SK-N-MC (cell line): Measurements from ENCODE around the gene FMNL3.

Source experiments
- DNase-seq: peaks from one replicate; pipeline ENCODE4 v3.0.0-alpha.2; 2011; ENCODE audit warnings: low read depth, low spot score
- H3K27ac ChIP-seq: fragments of 200-600 bp; sonication (generic); 2 replicates; pipeline ENCODE4 v1.5.1; 2016; ENCODE audit warnings: mixed run types
- H3K36me3 ChIP-seq: fragments of 200-600 bp; sonication (generic); 2 replicates; pipeline ENCODE4 v1.6.1; 2017; ENCODE audit warnings: antibody characterized with exemption, low read length, mixed read lengths; ENCODE audit not compliant: insufficient read depth
- H3K4me3 ChIP-seq: fragments of 200-600 bp; sonication (generic); 2 replicates; pipeline ENCODE4 v1.5.1; 2016
- H3K9ac ChIP-seq: fragments of 200-600 bp; sonication (generic); 2 replicates; pipeline ENCODE4 v1.8.0; 2017; ENCODE audit warnings: mixed run types, mixed read lengths; ENCODE audit not compliant: insufficient read length
- H3K9me3 ChIP-seq: fragments of 200-600 bp; sonication (generic); 2 replicates; pipeline ENCODE4 v1.6.1; 2017; ENCODE audit warnings: low read depth, mild to moderate bottlenecking, antibody characterized with exemption, low read length, moderate library complexity, mixed read lengths
- EZH2 ChIP-seq: fragments of 200-600 bp; sonication (generic); IDR thresholded peaks from one replicate; pipeline ENCODE4 v1.6.1; 2017; ENCODE audit warnings: antibody characterized with exemption
- FOXP2 ChIP-seq: optimal IDR thresholded peaks from 2 replicates; pipeline ENCODE3; 2011; ENCODE audit warnings: mild to moderate bottlenecking, moderate library complexity; ENCODE audit not compliant: insufficient read depth; ENCODE audit errors: extremely low read length, control extremely low read depth
- POLR2AphosphoS5 ChIP-seq: IDR thresholded peaks from 2 replicates; pipeline ENCODE4 v1.6.1; 2012; ENCODE audit warnings: mild to moderate bottlenecking, low read depth, low read length, borderline replicate concordance

Gene FMNL3

DNA sequence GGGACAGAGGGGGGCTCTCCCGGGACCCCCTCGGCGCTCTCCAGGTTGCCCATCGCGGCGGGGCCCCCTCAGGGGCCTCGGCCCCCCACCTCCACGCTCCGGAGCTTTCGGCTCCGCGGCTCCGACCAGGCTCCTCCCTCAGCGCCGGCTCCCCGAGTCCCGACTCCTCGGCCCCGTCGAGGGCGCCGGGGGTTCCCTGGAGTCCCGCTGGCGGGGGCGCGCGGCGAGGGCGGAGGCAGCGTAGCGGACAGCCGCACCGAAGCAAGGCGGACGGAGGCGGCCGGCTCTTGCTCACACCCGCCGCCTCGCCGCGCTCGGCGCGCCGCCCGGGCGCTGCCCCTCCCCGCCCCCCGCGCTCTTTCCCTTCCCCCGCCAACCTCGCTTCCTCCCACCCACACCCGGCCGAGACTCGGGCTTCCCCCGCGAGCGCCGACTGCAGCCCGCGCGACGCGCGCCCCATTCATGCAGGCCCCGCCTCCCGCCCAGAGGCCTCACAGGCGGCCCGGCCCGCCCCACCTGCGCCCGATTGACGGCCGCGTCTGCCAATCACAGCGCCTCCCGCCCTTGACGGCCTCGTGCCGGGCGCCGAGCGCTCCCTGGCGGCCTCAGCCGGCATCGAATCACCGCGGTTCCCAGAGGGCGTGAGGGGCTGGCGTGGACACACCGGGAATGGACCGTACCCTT lies at the start of gene FMNL3:
TSS of gene FMNL3 (minus strand) at position 278 of the 684 bp plus-strand sequence. CDS start at position 53, 225 bp downstream.
- TF ChIP-seq EZH2 (no peak), FOXP2 (no peak), POLR2AphosphoS5 (peak; percentile 49; the same call in 1 of the 2 replicates)
- DNase-seq: no peak
- peak within 1 kb of the TSS; percentile 60 for H3K9ac ChIP-seq
- peak within 1 kb of the TSS; percentile 93 for H3K4me3 ChIP-seq
- peak within 1 kb of the TSS; percentile 38; the same call in 1 of the 2 replicates for H3K27ac ChIP-seq
- no peaks in the 10 kb centered on the region for H3K9me3 ChIP-seq
- H3K36me3 ChIP-seq: no peaks in the 10 kb centered on the region

DNA sequence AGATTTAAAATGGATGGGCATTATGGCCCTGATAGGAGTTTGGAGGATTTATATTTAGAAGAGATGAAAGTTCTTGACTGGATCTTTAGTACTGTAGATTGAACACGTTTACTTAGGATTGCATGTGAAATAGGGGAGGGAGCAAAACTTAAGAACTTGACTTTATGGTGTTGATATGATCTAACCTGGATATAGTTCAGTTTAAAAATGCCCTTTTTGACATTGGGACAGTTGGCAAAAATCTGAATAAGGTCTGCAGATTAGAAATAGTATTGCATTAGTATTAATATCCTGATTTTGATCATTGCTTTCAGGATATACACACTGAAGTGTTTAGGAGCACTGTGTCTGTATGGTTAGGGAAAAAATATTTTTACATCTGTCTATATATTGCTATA lies 43.8 kb upstream of the FMNL3 start:
- peaks cover 71% of the 10 kb centered on the region for H3K36me3 ChIP-seq
- DNase-seq: no peak
- TF ChIP-seq EZH2: no peak
- TF ChIP-seq FOXP2: no peak
- no peak for TF ChIP-seq POLR2AphosphoS5
- no peak overlapping the region for H3K9ac ChIP-seq
- no peak overlapping the region for H3K4me3 ChIP-seq
- H3K9me3 ChIP-seq: no peaks in the 10 kb centered on the region
- peak overlapping the region; percentile 75; the same call in 1 of the 2 replicates for H3K27ac ChIP-seq

DNA sequence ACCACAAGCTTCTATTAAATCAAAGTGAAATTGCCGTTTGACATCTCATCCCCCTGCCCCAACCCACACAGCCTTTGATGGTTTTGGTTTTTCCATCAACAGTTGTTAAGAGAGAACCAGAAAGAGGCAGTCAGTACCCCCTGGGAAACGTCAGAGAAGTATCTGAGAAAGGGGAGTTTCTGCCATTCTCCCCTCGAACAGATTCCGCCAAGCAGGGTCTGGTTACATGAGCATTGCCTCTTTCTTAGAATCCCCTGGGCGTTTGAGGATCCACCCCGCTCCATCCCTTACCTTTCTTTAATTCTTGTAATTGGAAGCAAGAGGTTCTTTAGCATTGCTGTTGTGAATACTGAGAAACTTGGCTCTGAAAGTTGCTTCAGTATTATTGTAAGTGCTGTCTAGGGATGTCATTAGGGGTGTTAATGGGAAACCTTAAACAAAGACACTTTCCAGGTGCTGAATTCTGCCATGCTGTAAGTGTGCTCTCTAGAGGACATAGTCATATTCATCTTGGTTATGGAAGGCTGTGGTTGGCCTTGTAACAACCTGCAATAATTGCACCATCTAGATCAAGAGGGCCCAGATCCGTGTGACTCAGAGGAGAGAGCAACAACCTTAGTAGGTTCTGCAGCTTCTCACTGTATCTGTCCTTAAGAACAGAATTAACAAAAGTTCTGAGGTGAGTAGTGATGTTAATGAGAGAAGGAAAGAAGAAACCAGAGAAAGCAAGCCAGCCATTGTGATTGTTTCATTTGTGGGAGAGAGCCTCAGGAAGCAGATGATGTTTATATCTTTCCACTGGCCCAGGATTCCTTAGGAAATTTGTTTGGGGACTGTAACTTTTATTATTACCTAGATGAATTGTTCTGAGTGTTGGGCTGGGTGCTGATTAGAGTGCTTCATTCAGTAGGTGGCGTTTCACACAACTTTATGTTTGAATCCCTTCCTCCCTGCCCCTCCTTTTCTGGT lies 43.1 kb upstream of the FMNL3 start:
- TF ChIP-seq FOXP2: no peak
- no peak for TF ChIP-seq POLR2AphosphoS5
- TF ChIP-seq EZH2: no peak
- Histone ChIP-seq H3K27ac (peak overlapping the region; percentile 75), H3K36me3 (peaks cover 65% of the 10 kb centered on the region), H3K9ac (peak overlapping the region; percentile 26), H3K4me3 (no peak overlapping the region), H3K9me3 (no peaks in the 10 kb centered on the region)
- no peak for DNase-seq

GRCh38 chr12:49748800-49749199 lies 41.6 kb upstream of the FMNL3 start:
- Histone ChIP-seq H3K27ac (no peak overlapping the region), H3K9ac (no peak overlapping the region), H3K4me3 (no peak overlapping the region), H3K9me3 (no peaks in the 10 kb centered on the region), H3K36me3 (peaks cover 59% of the 10 kb centered on the region)
- DNase-seq: no peak
- TF ChIP-seq FOXP2 (no peak), POLR2AphosphoS5 (no peak), EZH2 (no peak)

GRCh38 chr12:49748306-49748705 lies 41.1 kb upstream of the FMNL3 start:
- no peak overlapping the region for H3K27ac ChIP-seq
- H3K36me3 ChIP-seq: peaks cover 54% of the 10 kb centered on the region
- H3K9ac ChIP-seq: no peak overlapping the region
- DNase-seq: no peak
- no peak for TF ChIP-seq POLR2AphosphoS5
- H3K4me3 ChIP-seq: no peak overlapping the region
- H3K9me3 ChIP-seq: no peaks in the 10 kb centered on the region

- H3K27ac ChIP-seq: peak overlapping the region; percentile 23; the same call in 1 of the 2 replicates
- H3K9me3 ChIP-seq: no peaks in the 10 kb centered on the region
- no peak for DNase-seq
- peak overlapping the region; percentile 44; the same call in 1 of the 2 replicates for H3K4me3 ChIP-seq
- H3K36me3 ChIP-seq: peaks cover 29% of the 10 kb centered on the region
- H3K9ac ChIP-seq: no peak overlapping the region
- no peak for TF ChIP-seq FOXP2
- no peak for TF ChIP-seq POLR2AphosphoS5
- TF ChIP-seq EZH2: no peak
Observed at GRCh38 chr12:49744363-49744885, 37.2 kb upstream of the FMNL3 start.

GRCh38 chr12:49741882-49742620 lies 34.8 kb upstream of the FMNL3 start:
- H3K9ac ChIP-seq: peak overlapping the region; percentile 96
- H3K36me3 ChIP-seq: peaks cover 15% of the 10 kb centered on the region
- TF ChIP-seq FOXP2: no peak
- no peak for TF ChIP-seq POLR2AphosphoS5
- no peak for TF ChIP-seq EZH2
- DNase-seq: no peak
- peak overlapping the region; percentile 94 for H3K4me3 ChIP-seq
- no peaks in the 10 kb centered on the region for H3K9me3 ChIP-seq
- peak overlapping the region; percentile 95 for H3K27ac ChIP-seq
